ENCODE measurements around the gene CBX6.

The CBX6 gene

GRCh38 chr22:38826801-38827200 is 45.2 kb downstream of the CBX6 start:
- DNase-seq (ENCODE audit: insufficient read length, low spot score) (no peak), FAIRE-seq (no peak)

- FAIRE-seq (no peak), DNase-seq (ENCODE audit: insufficient read length, low spot score) (no peak)
Observed at GRCh38 chr22:38826386-38826785, 45.6 kb downstream of the CBX6 start.

GRCh38 chr22:38824585-38824984 is 47.4 kb downstream of the CBX6 start:
- peak; percentile 49 for DNase-seq (ENCODE audit: insufficient read length, low spot score)
- FAIRE-seq = no peak

- no peak for FAIRE-seq
- no peak for DNase-seq (ENCODE audit: insufficient read length, low spot score)
Observed at GRCh38 chr22:38823637-38824036, 48.4 kb downstream of the CBX6 start.

- FAIRE-seq (no peak), DNase-seq (ENCODE audit: insufficient read length, low spot score) (no peak)
Observed at GRCh38 chr22:38823076-38823475, 48.9 kb downstream of the CBX6 start.

- FAIRE-seq (no peak), DNase-seq (ENCODE audit: insufficient read length, low spot score) (no peak)
Observed at GRCh38 chr22:38820020-38820419, 52.0 kb downstream of the CBX6 start.

GRCh38 chr22:38819387-38819940 is 52.6 kb downstream of the CBX6 start:
- no peak for FAIRE-seq
- DNase-seq (ENCODE audit: insufficient read length, low spot score) = no peak

- DNase-seq (ENCODE audit: insufficient read length, low spot score) (no peak), FAIRE-seq (no peak)
Observed at GRCh38 chr22:38817196-38817595, 54.8 kb downstream of the CBX6 start.

GRCh38 chr22:38815842-38816241 is 56.2 kb downstream of the CBX6 start:
- FAIRE-seq (no peak), DNase-seq (ENCODE audit: insufficient read length, low spot score) (no peak)
